HL-60 (cell line): ENCODE data around the gene MRPL49.
A peak's percentile ranks its signal among the peaks of the same experiment; 100 is the strongest.

Source experiments
- CTCF ChIP-seq: IDR thresholded peaks from one replicate; pipeline ENCODE4 v1.5.1; 2011; ENCODE audit warnings: low read length, control low read depth, inconsistent platforms; ENCODE audit not compliant: insufficient read depth
- REST ChIP-seq: IDR thresholded peaks from 2 replicates; pipeline ENCODE4 v1.6.1; 2012; ENCODE audit warnings: low read depth; ENCODE audit not compliant: insufficient replicate concordance

- TF ChIP-seq REST (peak; percentile 36), CTCF (no peak)
These were observed 38.8 kb upstream of the MRPL49 start for GRCh38 chr11:65083134-65083833.
